PC-3 (cell line): ENCODE measurements around the gene SUGT1.
"Not testable (repeated sequence)": the region's sequence is repeated elsewhere in the genome, so short reads cannot be mapped to it uniquely, and the experiment has no call there.

Experiments used
- CTCF ChIP-seq: fragments of 300-600 bp; sonication (generic); conservative IDR thresholded peaks from 2 replicates; pipeline ENCODE4 v1.5.1; 2017; ENCODE audit warnings: antibody characterized with exemption, low read depth, mild to moderate bottlenecking, low read length
- EZH2phosphoT487 ChIP-seq: fragments of 300-600 bp; sonication (generic); IDR thresholded peaks from 2 replicates; pipeline ENCODE4 v1.6.1; 2018; ENCODE audit warnings: mild to moderate bottlenecking, antibody characterized with exemption, low read length, borderline replicate concordance

GRCh38 chr13:52606795-52607194 is 45.8 kb upstream of the SUGT1 start:
- TF ChIP-seq CTCF, EZH2phosphoT487: not testable (repeated sequence)
